Measurements from ENCODE around the gene ITPRIP.
A peak's percentile ranks its signal among the peaks of the same experiment; 100 is the strongest.

The ITPRIP gene

GRCh38 chr10:104337985-104338735 is at the start of gene ITPRIP:
TSS of gene ITPRIP (minus strand) at chr10:104338465. CDS start at chr10:104316051, 22,414 bp downstream.
- peak; percentile 93 for DNase-seq (ENCODE audit: low read depth)

- peak; percentile 4 for DNase-seq (ENCODE audit: low read depth)
These were observed 49.0 kb upstream of the ITPRIP start for GRCh38 chr10:104387130-104387888.

- DNase-seq (ENCODE audit: low read depth): no peak
These were observed 42.1 kb upstream of the ITPRIP start for GRCh38 chr10:104380336-104380735.

- no peak for DNase-seq (ENCODE audit: low read depth)
These were observed 38.6 kb upstream of the ITPRIP start for GRCh38 chr10:104376784-104377300.

- no peak for DNase-seq (ENCODE audit: low read depth)
These were observed 36.3 kb upstream of the ITPRIP start for GRCh38 chr10:104374591-104374990.

- no peak for DNase-seq (ENCODE audit: low read depth)
These were observed 33.5 kb upstream of the ITPRIP start for GRCh38 chr10:104371753-104372152.

- no peak for DNase-seq (ENCODE audit: low read depth)
These were observed 30.1 kb upstream of the ITPRIP start for GRCh38 chr10:104368381-104368780.

- no peak for DNase-seq (ENCODE audit: low read depth)
These were observed 29.6 kb upstream of the ITPRIP start for GRCh38 chr10:104367904-104368303.

- no peak for DNase-seq (ENCODE audit: low read depth)
These were observed 21.5 kb upstream of the ITPRIP start for GRCh38 chr10:104359811-104360210.

GRCh38 chr10:104353325-104354048 is 15.2 kb upstream of the ITPRIP start, which contains the start of gene CFAP58:
TSS of gene CFAP58 (plus strand) at chr10:104353833. CDS start at chr10:104353898, 65 bp downstream.
- peak; percentile 87 for DNase-seq (ENCODE audit: low read depth)

GRCh38 chr10:104351919-104352318 is 13.7 kb upstream of the ITPRIP start:
- DNase-seq (ENCODE audit: low read depth): no peak

- DNase-seq (ENCODE audit: low read depth): peak; percentile 81
These were observed 12.9 kb upstream of the ITPRIP start for GRCh38 chr10:104351061-104351702.

GRCh38 chr10:104350127-104350635 is 11.9 kb upstream of the ITPRIP start:
- DNase-seq (ENCODE audit: low read depth): peak; percentile 82

GRCh38 chr10:104349623-104350126 is 11.4 kb upstream of the ITPRIP start:
- DNase-seq (ENCODE audit: low read depth): peak; percentile 73

GRCh38 chr10:104348601-104349000 is 10.3 kb upstream of the ITPRIP start:
- no peak for DNase-seq (ENCODE audit: low read depth)

GRCh38 chr10:104347295-104348045 is 9.2 kb upstream of the ITPRIP start:
- no peak for DNase-seq (ENCODE audit: low read depth)

- no peak for DNase-seq (ENCODE audit: low read depth)
These were observed 7.7 kb upstream of the ITPRIP start for GRCh38 chr10:104345941-104346340.

- no peak for DNase-seq (ENCODE audit: low read depth)
These were observed 7.2 kb upstream of the ITPRIP start for GRCh38 chr10:104345515-104345914.

- DNase-seq (ENCODE audit: low read depth): no peak
These were observed 6.0 kb upstream of the ITPRIP start for GRCh38 chr10:104344219-104344618.

- peak; percentile 53 for DNase-seq (ENCODE audit: low read depth)
These were observed 4.7 kb upstream of the ITPRIP start for GRCh38 chr10:104342941-104343411.

Measured in ELR (cell line).